Progenitor cell of endocrine pancreas (in vitro differentiated cells): ENCODE data around the gene FARSB. TPM values are rescaled to one million over a fixed set of nuclear protein-coding genes. Genes with fewer than 3 reads are reported as not detected.

Experiments
- DNase-seq: peaks from one replicate; pipeline ENCODE4 v3.0.0; 2021; ENCODE audit warnings: low spot score; ENCODE audit not compliant: unreplicated experiment
- H3K27ac Mint-ChIP-seq: 2 replicates; pipeline ENCODE4 v1.8.0; 2021; ENCODE audit warnings: mild to moderate bottlenecking, moderate library complexity, mixed read lengths
- H3K27me3 Mint-ChIP-seq: 2 replicates; pipeline ENCODE4 v1.8.0; 2021; ENCODE audit warnings: mixed read lengths
- H3K36me3 Mint-ChIP-seq: 2 replicates; pipeline ENCODE4 v1.8.0; 2022; ENCODE audit warnings: mixed read lengths; ENCODE audit not compliant: insufficient read depth
- H3K4me1 Mint-ChIP-seq: 2 replicates; pipeline ENCODE4 v1.8.0; 2021; ENCODE audit warnings: low read depth, mixed read lengths
- H3K4me3 Mint-ChIP-seq: 2 replicates; pipeline ENCODE4 v1.8.0; 2021; ENCODE audit warnings: low read depth, mild to moderate bottlenecking, moderate library complexity, mixed read lengths
- H3K9me3 Mint-ChIP-seq: 2 replicates; pipeline ENCODE4 v1.8.0; 2021; ENCODE audit warnings: low read depth, mixed read lengths
- CTCF ChIP-seq: fragments of 200-600 bp; sonication (generic); IDR thresholded peaks from one replicate; pipeline ENCODE4 v1.5.0; 2021; ENCODE audit warnings: antibody characterized with exemption, mild to moderate bottlenecking; ENCODE audit not compliant: unreplicated experiment
- total RNA-seq: library from RNA; stranded (reverse); gene quantifications from 2 replicates; pipeline ENCODE4 v1.2.1, GENCODE V29; 2021

The FARSB gene
- total RNA-seq, 1 donor from 2014 or later, result 18.5 TPM

- Mint-ChIP-seq H3K9me3 (no peaks in the 10 kb centered on the region), H3K4me1 (peaks cover 9% of the 10 kb centered on the region), H3K27ac (no peak overlapping the region), H3K27me3 (no peaks in the 10 kb centered on the region), H3K36me3 (peaks cover 3% of the 10 kb centered on the region), H3K4me3 (no peak overlapping the region)
- no peak for DNase-seq
- TF ChIP-seq CTCF, result no peak
These were observed 78.6 kb downstream of the FARSB start for GRCh38 chr2:222577341-222577740.

- Mint-ChIP-seq H3K36me3 (peaks cover 7% of the 10 kb centered on the region), H3K9me3 (no peaks in the 10 kb centered on the region), H3K4me3 (no peak overlapping the region), H3K27ac (no peak overlapping the region), H3K27me3 (no peaks in the 10 kb centered on the region), H3K4me1 (peaks cover 18% of the 10 kb centered on the region)
- DNase-seq, result no peak
- no peak for TF ChIP-seq CTCF
These were observed 79.5 kb downstream of the FARSB start for GRCh38 chr2:222576171-222577081.

- no peak for DNase-seq
- Mint-ChIP-seq H3K27ac (no peak overlapping the region), H3K4me1 (peaks cover 19% of the 10 kb centered on the region), H3K27me3 (no peaks in the 10 kb centered on the region), H3K36me3 (peaks cover 9% of the 10 kb centered on the region), H3K9me3 (no peaks in the 10 kb centered on the region), H3K4me3 (no peak overlapping the region)
- no peak for TF ChIP-seq CTCF
These were observed 80.3 kb downstream of the FARSB start for GRCh38 chr2:222575618-222576017.

- TF ChIP-seq CTCF, result no peak
- Mint-ChIP-seq H3K36me3 (peaks cover 10% of the 10 kb centered on the region), H3K9me3 (no peaks in the 10 kb centered on the region), H3K27me3 (no peaks in the 10 kb centered on the region), H3K27ac (peak overlapping the region; percentile 9), H3K4me1 (peaks cover 19% of the 10 kb centered on the region), H3K4me3 (no peak overlapping the region)
- no peak for DNase-seq
These were observed 83.1 kb downstream of the FARSB start for GRCh38 chr2:222572751-222573174.

GRCh38 chr2:222572264-222572721 lies 83.6 kb downstream of the FARSB start:
- Mint-ChIP-seq H3K4me1 (peaks cover 19% of the 10 kb centered on the region), H3K27ac (no peak overlapping the region)

More at GRCh38 chr2:222572264-222572721, 83.6 kb downstream of the FARSB start:
- Mint-ChIP-seq H3K4me3 (no peak overlapping the region), H3K36me3 (peaks cover 10% of the 10 kb centered on the region), H3K27me3 (no peaks in the 10 kb centered on the region), H3K9me3 (no peaks in the 10 kb centered on the region)
- DNase-seq, result no peak
- TF ChIP-seq CTCF, result no peak
